ENCODE measurements around the gene ZNF608. TPM values are rescaled to one million over a fixed set of nuclear protein-coding genes. Genes with fewer than 3 reads are reported as not detected.

ZNF608 gene
- total and polyA plus RNA-seq, 2 donors (not counting 3 experiments of a cell fraction or from before 2014, with no cell fraction given) = 16.2 to 33.6 TPM

GRCh38 chr5:124771761-124772160, 25.3 kb upstream of the ZNF608 start:
- Histone ChIP-seq H3K4me2 (ENCODE audit: insufficient read depth, low read length) (no peak overlapping the region), H4K20me1 (replicated peaks; ENCODE audit: control insufficient read depth, extremely low read depth, insufficient read depth, low read length) (no peaks in the 10 kb centered on the region), H3K9me1 (replicated peaks; ENCODE audit: control insufficient read depth, extremely low read depth, insufficient read depth, low read length) (no peaks in the 10 kb centered on the region), H3K79me2 (ENCODE audit: control insufficient read depth, insufficient read depth, low read length) (no peaks in the 10 kb centered on the region), H3K27ac (ENCODE audit: insufficient read depth, low read depth, low read length) (no peak overlapping the region), H3K27me3 (ENCODE audit: control insufficient read depth in 2 of 2, insufficient read depth in 2 of 2, low read length in 2 of 2) (no peaks in the 10 kb centered on the region), H3K36me3 (ENCODE audit: control insufficient read depth in 2 of 2, extremely low read depth in 1 of 2, insufficient read depth in 2 of 2, low read length in 2 of 2) (no peaks in the 10 kb centered on the region), H2AFZ (ENCODE audit: low read depth, low read length) (no peak overlapping the region), H3K9me3 (replicated peaks; ENCODE audit: control insufficient read depth, insufficient read depth, low read length) (no peaks in the 10 kb centered on the region), H3K4me3 (replicated peaks in 1 of 3; ENCODE audit: insufficient read depth in 1 of 3, low read depth in 1 of 3, low read length in 3 of 3) (no peak overlapping the region), H3K4me1 (ENCODE audit: control insufficient read depth, extremely low read depth, insufficient read depth, low read length) (no peaks in the 10 kb centered on the region), H3K9ac (replicated peaks; ENCODE audit: extremely low read depth, insufficient read depth, low read length) (no peak overlapping the region)
- BruUV-seq (replicated peaks) = no TSS peak
- dilution Hi-C loops (cut with MboI; ENCODE audit: extremely low pct_ligation_motif_present, low sequenced_read_pairs) = no loop called here
- intact Hi-C loops (cut with micrococcal nuclease) = no loop called here
- FAIRE-seq (no peak), DNase-seq (ENCODE audit: low read depth, low spot score) (no peak)
- TF ChIP-seq MYC (IDR thresholded peaks at IDR 0.05; ENCODE audit: low read depth, low read length) (no peak), EZH2 (IDR thresholded peaks at IDR 0.05; ENCODE audit: borderline replicate concordance, low read depth, low read length, severe bottlenecking) (no peak), GATA2 (IDR thresholded peaks at IDR 0.05; ENCODE audit: insufficient read depth, insufficient read length, low read depth, low read length) (no peak), JUN (IDR thresholded peaks at IDR 0.05; ENCODE audit: borderline replicate concordance, insufficient read depth, insufficient read length, low read depth) (no peak), CTCF (IDR thresholded peaks at IDR 0.05; ENCODE audit: extremely low read depth in 1 of 2, insufficient read depth in 1 of 2, low read depth in 1 of 2, low read length in 2 of 2) (no peak), POLR2AphosphoS5 (IDR thresholded peaks at IDR 0.05; ENCODE audit: insufficient read depth, low read depth, low read length) (no peak), POLR2A (IDR thresholded peaks at IDR 0.05; ENCODE audit: low read depth, low read length) (no peak)
- POLR2A ChIA-PET = no interaction called here
- CTCF ChIA-PET = no interaction called here
